Measurements from ENCODE around the gene EME1.
A peak's percentile ranks its signal among the peaks of the same experiment; 100 is the strongest.
"Not testable (repeated sequence)": the region's sequence is repeated elsewhere in the genome, so short reads cannot be mapped to it uniquely, and the experiment has no call there.

The EME1 gene

DNA sequence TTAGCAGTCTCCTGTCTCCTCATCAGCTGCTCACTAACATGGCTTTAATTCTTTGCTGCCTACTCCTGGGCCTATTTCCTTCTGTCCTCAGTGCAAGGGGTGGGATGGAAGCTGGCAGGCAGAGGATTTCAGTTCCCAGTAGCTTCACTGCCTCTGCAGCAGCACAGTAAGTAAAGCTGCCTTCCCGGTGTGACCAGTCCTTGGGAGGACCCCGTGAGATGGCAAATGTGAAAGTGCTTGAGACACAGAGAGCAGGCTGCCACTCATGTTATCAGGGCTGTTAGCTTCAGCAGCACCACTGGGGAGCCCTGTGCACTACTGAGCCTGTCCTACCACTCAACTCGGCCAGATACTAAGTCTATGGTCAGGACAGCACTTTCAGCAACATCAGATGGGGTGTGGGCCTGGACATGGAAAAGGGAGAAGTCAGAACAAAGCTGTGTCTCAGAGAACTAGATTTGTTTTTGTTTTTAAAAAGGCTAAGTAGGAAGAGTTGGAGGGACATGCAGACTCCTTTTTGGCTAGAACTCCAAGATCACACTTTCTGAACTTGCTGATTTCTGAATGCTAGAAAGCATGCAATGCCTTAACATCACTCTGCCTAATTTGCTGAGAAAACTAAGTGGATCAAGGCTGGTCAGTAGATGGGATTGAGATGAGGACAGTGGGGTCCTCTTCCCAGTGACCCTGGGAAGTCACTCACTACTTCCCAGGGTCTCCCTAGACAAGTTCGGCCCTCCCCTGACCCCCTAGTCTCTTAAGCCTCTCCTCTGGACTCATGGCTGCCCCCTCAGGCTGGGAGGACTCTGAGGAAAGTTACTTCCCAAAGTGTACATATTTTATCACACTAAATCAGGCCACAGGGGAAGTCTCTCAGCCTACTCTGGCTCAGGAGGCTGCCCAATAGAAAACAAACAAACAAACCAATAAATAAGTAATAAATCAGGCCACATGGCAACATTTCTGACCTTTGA, 54.1 kb downstream of the EME1 start:
- DNase-seq, result peak; percentile 19

DNA sequence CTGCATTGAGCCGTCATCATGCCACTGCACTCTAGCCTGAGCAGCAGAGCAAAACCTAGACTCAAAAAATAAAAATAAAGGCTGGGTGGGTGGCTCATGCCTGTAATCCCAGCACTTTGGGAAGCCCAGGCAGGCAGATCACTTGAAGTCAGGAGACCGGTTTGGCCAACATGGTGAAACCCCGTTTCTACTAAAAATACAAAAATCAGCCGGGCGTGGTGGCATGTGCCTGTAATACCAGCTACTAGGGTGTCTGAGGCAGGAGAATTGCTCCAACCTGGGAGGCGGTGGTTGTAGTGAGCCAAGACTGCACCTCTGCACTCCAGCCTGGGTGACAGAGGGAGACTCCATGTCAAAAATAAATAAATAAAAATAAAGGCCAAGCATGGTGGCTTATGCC, 55.1 kb downstream of the EME1 start:
- DNase-seq, result not testable (repeated sequence)

DNA sequence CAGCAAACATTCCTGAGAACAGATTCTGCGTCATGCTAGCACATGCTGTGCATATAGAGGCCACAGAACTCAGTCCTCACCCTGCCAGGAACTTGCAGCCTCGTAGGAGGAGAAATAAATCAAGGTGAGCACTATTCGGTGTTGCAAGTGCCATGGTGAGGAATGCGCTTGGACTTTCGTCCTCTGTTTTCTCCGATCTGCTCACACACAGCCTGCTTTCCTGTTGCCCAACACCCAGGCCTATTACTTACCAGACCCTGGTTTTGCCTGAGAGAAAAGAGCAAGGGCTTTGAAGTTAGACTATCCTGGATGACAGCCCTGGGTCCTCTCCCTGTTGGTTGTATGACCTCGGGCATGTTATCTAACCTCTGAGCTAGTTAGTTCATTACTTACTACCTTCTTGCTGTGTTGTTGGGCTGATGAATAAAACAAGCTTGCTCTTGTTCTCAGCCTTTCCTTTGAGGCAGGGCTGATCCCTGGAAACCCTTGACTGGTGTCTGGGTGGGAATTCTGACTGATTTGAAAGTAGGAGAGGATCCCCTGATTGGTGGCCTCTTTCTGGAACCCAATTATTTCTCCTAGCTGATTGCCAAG, 55.9 kb downstream of the EME1 start:
- no peak for DNase-seq

DNA sequence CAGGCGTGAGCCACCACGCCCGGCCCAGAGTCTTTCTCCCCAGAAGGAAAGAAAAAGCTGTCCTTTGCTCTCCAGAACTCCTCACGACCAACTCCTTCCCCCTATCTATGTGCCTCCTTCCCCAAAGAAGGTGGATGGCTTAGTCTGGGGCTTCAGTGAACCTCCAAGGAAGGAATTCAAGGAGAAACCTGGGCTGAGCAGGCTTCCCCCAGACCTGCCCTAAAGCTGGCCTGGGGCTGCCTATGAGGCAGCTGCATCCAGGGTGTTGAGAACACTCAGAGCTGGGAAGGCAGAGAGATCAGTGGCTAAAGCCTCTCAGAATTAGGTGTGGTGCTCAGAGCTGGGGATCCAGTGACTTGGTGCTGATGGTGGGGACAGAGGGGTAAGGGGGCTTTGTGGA, 56.8 kb downstream of the EME1 start:
- no peak for DNase-seq
